Measurements from ENCODE around the gene SNX10.

SNX10 gene

DNA sequence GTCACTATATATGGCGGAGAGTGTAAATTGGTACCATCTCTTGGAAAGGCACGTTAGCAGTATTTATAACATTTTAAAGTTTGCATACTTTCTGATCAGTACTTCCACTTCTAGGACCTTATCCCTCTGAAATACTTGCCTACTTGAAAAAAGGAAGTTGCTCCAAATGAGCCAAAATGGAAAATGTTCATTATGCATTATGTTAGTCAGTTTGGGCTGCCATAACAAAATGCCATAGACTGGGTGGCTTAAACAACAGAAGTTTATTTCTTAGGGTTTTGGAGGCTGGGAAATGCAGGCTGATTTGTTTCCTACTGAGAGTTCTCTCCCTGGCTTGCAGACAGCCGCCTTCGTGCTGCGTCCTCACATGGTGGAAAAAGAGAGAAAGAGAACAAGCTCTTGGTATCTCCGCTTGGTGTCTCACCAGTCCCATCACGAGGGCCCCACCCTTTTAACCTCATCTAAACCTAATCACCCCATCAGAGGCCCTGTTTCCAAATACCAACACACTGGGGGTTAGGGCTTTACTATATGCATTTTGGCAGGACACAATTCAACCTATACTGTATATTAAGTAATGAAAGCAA lies 6.9 kb downstream of the SNX10 start:
- no peak for DNase-seq (ENCODE audit: low spot score)

DNA sequence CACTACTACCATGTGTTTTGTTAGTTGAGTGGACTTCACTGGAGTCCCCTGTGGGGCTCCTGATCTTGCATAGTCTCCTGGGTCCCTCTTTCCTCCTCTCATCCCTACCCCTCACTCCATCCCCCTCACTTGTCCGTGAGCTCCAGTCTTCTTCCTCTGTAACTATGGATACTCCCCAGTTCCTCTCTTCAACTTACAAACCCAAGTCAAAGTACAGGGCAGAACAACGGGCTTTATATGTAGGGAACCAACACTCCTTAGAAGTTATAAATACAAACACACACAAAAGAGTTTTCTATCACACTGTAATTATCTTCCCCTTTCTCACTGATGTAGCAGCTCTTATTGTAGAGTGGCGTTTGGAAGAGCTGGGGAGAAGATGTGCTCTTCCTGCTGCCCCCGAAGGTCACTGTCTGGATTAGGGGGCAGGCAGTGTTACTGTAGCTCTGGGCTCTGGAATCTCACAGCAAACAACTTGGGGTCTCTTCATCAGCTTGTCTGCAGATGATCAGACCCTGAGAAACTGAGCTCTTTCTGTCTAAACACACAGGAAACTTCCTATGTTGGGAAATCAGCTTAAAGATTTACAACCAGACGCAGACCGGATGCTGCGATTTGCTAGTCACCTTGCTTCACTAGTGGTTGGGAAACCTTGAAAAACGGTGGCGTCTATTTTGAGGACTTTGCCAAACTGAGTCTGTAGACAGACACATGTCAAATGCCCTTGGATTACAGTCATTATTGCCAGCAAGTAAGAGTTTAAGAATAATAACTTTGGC lies 13.6 kb downstream of the SNX10 start:
- DNase-seq (ENCODE audit: low spot score), result no peak

DNA sequence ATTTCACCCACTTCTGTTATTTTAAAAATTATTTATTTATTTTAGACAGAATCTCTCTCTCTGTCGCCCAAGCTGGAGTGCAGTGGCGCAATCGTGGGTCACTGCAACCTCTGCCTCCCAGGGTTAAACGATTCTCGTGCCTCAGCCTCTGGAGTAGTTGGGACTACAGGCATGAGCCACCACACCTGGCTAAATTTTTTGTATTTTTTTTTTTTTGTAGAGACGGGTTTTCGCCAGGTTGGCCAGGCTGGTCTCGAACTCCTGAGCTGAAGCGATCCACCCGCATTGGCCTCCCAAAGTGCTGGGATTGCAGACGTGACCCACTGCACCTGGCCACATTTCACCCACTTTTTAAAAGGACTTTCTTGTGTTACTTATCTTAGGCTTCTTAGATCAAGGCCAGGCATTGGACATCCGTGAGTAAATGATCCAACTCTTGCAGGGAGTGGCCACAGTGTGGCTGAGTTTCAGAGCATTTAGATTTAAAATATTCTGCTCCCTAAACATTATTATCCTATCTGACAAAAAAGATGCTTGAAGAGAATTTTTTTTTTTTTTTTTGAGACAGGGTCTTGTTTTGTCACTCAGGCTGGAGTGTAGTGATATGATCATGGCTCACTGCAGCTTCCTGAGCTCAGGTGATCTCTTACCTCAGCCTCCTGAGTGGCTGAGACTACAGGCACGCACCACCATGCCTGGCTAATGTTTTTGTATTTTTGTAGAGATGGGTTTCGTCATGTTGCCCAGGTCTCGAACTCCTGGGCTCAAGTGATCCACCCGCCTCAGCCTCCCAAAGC lies 14.4 kb downstream of the SNX10 start:
- no peak for DNase-seq (ENCODE audit: low spot score)

DNA sequence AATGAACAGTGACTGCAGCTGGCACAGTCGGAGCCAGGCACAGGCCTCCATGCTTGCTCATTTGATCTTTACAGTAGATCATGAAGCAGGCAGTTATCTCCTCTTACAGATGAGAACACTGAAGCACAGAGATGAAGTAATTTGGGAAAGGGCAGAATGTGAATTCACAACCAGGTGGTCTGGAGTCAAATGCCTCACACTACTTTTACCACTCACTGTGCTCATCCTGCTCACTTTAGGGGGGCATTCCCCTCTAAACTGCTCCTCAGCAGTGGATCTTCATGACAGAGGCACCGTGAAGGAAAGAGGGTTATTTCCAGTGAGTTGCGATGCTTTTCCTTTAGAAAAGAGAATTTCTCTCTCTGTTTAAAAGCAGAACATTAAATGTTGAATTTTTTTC lies 15.1 kb downstream of the SNX10 start:
- no peak for DNase-seq (ENCODE audit: low spot score)

DNA sequence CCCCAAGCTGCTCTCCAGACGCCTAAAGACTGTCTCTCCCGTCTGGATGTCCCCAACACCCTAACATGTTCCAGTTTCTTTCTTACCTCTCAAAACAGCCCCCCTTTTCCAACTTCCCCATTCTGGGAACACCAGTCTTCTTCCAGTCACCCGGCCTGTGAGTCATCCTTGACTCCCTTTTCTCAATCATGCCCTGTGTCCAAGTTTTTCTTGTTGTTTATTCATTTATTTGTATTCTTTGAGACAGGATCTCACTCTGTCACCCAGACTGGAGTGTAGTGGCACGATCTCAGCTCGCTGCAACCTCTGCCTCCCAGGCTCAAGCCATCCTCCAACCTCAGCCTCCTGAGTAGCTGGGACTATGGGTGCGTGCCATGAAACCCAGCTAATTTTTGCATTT lies 15.6 kb downstream of the SNX10 start:
- DNase-seq (ENCODE audit: low spot score), result peak; percentile 46

DNA sequence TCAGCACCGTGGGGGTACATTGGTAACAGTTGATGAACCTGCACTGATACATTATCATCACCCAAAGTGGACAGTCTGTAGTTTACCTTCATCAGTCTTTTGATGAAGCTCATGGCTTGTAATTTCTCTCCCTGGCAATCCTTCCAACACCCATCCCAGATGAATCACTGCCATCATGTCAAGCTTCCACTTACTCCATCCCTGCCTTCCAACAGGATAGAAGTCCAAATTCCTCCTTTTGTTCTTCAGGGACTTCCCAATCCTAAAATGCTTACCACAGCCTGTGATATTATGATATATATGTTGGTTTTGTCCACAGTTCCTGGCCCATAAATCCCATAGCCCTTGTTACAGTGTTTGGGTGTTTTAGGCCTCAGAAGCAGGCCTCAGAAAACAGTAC lies 16.1 kb downstream of the SNX10 start:
- DNase-seq (ENCODE audit: low spot score), result no peak

DNA sequence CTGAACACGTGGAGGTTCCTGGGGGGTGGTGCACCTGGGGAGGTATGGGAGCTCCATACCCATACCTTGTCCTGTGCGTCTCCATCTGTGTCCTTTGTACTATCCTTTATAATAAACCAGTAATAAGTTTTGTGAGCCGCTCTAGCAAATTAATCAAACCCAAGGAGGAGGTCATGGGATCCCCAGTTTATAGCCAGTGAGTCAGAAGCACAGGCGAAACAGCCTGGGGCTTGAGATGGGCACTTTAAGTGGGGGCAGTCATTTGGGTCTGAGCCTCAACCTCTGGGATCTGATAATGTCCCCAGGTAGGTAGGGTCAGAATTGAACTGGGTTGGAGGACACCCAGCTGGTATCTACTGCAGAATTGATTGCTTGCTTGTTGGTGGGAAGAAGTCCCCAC lies 16.9 kb downstream of the SNX10 start:
- no peak for DNase-seq (ENCODE audit: low spot score)

DNA sequence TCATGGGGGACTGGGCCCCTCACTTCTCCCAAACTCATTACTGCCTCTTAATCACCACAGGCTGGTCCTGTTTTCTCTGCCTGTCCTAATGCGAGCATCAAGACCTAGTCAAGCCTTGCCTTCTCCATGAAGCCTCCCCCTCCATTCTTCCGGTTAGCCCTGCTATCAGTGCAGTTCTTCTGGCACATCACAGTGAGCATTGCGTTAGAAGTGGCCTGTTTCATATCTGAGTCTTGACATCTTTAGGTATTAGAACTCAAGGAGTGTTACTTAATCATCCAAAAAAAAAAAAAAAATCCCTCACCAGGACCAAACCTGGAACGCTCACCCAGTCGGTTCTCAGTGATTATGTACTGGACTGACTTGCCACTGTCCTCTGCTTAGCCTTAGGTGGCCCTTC lies 17.4 kb downstream of the SNX10 start:
- DNase-seq (ENCODE audit: low spot score), result no peak

DNA sequence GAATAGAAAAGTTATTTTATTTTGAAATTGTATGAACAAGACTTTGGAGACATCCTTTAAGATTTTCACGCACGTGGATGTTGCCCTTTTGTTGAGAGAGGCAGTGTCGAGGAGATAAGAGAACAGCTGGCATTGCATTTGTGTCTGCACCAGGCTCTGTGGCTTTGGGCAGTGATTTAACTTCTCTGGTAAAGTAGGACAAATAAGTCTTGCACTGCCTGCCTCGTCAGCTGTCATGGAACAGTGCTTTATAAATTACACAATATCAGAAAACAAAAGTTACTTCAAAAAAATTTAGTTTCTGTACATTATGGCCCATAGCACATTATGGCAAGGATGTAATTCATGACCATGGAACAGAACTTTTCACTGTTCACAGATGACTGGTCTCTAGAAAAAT lies 20.1 kb downstream of the SNX10 start:
- no peak for DNase-seq (ENCODE audit: low spot score)

DNA sequence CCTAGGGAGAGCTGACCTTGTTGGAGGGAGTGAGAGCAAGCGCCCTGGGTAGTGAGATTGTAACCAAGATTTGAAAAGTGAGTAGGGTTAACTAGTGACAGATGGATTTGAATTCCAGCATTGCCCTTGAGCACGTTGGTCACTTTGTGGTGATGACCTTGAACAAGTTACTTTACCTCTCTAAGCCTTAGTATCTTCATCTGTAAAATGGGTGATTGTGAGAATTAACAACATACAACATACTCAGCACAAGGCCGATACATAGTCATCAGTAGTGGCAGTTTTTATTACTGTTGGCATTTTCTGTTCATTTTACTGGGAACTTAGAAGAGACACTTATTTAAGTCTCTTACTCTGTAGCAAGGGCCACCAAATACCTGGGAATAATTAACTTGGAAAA lies 25.5 kb downstream of the SNX10 start:
- DNase-seq (ENCODE audit: low spot score), result no peak

DNA sequence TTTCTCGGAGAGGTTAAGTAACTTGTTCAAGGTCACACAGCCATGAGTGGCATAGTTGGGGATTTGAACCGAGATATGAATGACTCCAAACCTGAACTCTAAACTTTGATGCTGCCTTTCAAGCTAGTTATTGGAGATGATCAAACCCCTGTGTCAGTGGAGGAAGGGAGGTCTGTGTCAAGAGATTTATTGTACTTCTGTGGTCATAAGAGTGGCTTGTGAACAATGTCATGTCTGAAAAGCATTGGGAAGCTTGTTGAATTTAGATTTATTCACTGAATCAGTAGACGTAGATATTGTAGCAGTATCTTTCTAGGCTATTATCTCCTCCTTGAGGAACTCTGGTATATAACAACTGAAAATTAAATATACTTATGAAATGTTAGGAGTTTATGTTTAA lies 27.3 kb downstream of the SNX10 start:
- DNase-seq (ENCODE audit: low spot score), result no peak

DNA sequence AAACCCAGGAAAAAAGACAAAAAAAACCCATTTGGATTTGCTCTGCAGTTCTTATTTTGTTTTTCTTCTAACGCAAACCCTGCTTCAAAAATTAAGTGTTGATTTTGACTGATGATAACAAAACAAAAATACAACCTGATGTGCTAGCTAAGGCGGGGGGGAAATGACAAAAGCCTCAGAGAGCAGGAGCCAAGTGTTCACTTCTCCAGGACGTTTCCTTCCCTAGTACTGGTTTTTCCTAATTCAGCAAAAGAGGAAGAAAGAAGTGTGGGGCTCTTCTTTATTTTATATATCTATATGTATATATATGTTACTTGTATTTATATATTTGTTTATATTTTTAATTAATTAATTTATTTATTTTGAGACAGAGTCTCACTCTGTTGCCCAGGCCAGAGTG lies 28.0 kb downstream of the SNX10 start:
- DNase-seq (ENCODE audit: low spot score), result no peak

DNA sequence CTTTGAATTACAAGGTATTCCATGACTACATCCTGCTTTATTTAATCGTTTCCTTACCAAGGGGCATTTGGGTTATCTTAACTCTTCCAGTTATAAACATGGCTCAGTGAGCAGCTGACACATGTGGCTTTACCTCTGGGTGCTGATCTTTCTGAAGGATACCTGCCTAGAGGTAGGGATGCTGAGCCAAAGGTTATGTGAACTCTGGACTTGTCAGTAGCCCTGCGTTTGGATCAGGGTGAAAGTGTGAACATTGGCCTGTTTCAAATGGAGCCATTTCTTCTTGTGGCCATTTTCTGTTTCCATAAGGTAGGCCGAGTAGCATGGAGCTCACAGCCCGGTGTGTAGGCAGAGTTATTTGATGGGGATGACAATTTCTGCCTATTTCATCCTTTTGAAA lies 29.2 kb downstream of the SNX10 start:
- no peak for DNase-seq (ENCODE audit: low spot score)

DNA sequence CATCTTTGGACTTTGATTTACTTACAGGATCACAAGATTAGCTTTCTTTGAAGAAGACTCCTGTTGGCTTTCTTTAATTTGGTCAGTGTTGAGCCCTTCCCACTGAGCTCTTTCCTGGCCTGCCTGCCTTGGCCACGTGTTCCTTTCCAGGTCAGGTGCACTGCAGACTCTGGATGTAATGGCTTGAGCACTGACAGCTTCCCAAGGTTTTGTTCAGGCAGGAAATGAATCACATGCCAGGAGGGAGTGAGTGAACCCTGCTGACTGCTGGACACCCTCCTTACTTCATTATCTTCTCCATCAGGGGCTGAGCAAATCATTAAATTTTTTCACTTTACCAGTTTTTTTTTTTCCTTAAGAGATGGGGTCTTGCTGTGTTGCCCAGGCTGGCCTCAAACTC lies 29.8 kb downstream of the SNX10 start:
- no peak for DNase-seq (ENCODE audit: low spot score)

DNA sequence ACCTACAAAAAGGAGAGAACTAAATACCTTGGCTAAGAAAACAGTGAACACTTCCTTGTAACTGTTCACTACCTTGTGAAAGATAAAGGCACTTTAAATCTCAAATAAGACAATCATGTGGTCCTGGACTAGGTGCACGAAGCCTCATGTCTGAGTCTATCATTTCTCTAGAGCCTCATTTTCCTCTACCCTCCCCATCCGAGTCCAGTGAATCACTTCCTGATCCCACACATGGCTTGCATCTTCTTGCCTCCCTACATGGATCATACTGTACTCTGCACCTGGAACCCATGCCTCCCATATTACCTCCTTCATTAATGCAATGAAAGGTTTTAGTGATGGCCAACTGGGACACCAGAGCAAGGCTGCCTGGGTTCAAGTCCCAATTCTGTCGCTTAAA lies 34.5 kb downstream of the SNX10 start:
- no peak for DNase-seq (ENCODE audit: low spot score)

DNA sequence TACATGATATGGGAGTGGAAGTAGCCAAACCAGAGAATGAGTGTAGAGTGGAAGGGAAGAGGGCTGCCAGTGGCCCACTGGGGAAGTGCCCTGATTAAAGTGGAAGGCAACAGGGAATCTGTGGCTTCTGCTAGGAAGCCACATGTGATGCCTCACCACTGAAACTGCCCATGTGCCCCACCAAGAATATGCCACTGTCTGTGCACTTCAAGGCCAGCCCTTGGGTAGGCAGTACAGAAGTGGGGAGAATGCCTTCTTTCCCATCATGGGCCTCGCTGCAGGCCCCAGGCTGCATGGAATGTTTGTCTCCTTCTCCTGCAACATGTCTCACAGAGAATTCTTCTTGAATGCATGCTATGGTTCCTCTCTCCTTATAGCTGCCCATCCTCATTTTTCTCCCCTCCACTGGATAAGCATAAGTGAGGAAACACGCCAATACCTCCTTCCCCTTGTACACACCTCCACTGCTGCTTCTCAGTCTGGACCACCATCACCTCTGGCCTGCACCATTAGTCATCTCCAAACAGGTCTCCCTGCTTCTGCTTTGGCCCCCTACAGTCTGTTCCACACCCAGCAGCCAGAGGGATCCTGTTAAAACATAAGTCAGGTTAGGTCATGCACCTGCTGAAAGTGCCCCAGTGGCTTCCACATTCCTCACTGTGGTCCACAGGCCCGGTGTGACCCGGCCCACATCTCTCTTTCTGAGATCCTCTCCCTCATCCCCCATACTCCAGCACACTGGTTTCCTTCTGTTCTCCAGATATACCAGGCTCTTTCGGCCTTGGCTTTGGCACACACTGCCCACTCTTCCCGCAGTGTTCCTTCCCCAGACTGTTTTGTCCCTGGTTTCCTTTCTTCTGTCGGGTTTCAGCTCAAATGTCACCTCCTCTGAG lies 37.1 kb downstream of the SNX10 start:
- no peak for DNase-seq (ENCODE audit: low spot score)

DNA sequence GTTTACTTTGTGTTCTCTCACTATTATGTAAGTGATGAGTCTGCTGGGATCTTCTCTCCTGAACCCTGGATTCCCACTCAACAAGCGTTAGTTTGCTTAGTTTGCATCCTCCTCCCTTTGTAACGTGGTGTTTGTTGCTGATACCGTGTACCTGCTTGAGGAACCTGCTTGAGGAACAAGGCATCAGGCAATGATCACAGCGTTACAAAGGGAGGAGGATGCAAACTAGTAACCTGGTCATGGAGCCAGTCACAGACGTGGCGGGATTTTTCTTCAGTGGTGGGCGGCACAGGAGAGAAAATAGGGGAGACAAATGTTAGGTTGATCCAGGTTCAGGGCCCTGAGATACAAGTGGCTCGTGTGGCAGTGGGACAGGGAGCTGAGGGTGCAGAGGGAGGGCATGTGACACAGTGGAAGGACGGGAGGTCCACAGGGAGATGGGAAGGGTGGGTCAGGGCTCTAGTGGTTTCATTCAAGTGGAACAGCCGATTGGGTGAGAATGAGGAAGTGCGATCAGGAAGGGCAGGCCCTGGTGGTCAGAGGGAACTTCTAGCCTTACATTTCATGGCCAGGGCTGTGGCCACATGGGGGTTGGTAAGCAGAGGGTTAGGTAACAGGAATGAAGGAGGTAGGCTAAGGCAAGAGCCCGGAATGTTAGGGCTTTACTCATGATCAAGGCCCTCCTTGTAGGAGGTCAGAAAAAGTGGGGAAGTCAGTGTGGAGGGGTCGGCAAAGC lies 38.0 kb downstream of the SNX10 start:
- DNase-seq (ENCODE audit: low spot score), result no peak

DNA sequence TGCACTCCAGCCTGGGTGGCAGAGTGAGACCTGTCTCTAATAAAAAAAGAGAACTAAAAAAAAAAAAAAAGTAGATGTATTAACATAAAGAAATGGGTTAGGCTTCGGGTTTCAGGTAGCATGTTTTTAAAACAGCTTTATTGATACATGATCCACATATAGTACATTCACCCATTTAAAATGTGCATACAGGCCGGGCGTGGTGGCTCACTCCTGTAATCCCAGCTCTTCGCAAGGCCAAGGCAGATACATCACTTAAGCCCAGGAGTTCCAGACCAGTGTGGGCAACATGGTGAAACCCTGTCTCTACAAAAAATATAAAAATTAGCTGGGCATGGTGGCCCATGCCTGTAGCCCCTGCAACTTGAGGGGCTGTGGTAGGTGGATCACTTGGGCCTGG lies 39.5 kb downstream of the SNX10 start:
- DNase-seq (ENCODE audit: low spot score), result no peak

DNA sequence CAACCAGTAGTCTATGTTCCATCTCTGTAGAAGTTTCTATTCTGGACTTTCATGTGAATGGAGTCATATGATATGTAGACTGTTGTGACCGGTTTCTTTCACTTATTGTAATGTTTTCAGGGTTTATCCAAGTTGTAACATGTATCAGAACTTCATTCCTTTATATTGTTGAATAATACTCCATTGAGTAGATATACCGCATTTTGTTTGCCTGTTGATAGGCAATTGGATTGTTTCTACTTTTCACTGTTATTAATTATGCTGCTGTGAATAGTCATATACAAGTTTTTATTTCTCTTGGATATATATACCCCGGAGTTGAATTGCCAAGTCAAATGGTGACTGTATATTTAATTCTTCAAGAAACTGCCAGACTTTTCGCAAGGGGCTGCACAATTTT lies 40.1 kb downstream of the SNX10 start:
- DNase-seq (ENCODE audit: low spot score), result no peak

DNA sequence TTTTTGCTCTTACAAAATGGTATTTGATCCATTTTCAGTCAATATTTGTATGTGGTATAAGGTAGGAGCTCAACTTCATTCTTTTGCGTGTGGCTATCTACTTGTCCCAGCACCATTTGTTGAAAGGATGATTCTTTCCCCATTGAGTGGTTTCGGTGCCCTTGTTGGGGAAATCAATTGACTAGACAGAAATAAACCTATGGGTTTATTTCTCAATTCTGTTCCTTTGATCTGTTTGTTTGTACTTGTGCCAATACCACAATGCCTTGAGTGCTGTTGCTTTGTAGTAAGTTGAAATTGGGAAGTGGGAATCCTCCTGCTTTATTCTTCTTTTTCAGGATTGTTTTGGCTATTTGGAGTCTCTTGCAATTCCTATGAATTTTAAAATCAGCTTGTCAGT lies 41.0 kb downstream of the SNX10 start:
- no peak for DNase-seq (ENCODE audit: low spot score)

DNA sequence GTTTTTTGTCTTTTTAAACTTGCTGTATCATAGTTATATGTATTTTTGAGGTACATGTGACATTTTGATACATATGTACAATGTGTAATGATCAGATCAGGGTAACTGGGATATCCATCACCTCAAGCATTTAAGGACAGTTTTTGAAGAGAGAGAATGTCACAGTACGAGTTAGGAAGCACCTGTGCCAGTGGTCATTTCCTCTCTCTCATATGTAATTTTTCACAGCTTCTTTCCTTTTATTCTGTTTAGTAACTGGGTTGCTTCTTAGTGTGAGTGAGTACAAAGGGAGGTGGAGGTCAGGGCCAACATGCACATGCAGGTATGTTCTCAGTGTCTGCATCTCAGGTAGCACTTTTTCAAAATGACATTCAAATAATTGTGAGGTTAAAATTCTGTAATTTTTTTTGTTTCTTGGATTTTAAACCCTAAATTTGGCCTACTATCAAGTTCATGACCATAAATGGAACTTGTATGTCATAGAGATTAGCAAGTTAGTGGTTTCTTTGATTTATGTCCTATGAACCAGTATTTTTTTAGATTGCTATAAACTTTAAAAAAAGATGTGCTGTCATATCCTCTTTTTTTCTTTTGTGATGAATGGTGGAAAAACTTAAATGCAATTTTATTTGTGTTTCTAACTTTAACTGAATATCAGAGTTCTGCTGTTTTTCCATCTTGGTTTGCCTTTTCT lies 42.7 kb downstream of the SNX10 start:
- DNase-seq (ENCODE audit: low spot score), result no peak

All from AG20443 (cell line).